Large intestine (tissue), 3 donors: ENCODE data around the gene CRACR2B. TPM values are rescaled to one million over a fixed set of nuclear protein-coding genes. Genes with fewer than 3 reads are reported as not detected.
A peak's percentile ranks its signal among the peaks of the same experiment; 100 is the strongest.

Experiments used
- DNase-seq, 2 donors: peaks; one replicate each; pipeline versions ENCODE4 v3.0.0 to v3.0.0-alpha.2; 2013
- H3K27ac ChIP-seq: one replicate; pipeline ENCODE4 v1.5.1; 2013; ENCODE audit warnings: low read length
- H3K27me3 ChIP-seq: 2 replicates; pipeline ENCODE4 v1.6.1; 2013; ENCODE audit warnings: low read length; ENCODE audit not compliant: control insufficient read depth, insufficient read depth
- H3K36me3 ChIP-seq: 2 replicates; pipeline ENCODE4 v1.6.1; 2013; ENCODE audit warnings: low read length; ENCODE audit not compliant: control insufficient read depth, insufficient read depth
- H3K4me1 ChIP-seq: one replicate; pipeline ENCODE4 v1.6.1; 2013; ENCODE audit warnings: low read length; ENCODE audit not compliant: control insufficient read depth, insufficient read depth
- H3K4me3 ChIP-seq: one replicate; pipeline ENCODE4 v1.5.1; 2013; ENCODE audit warnings: low read length
- H3K9me3 ChIP-seq: one replicate; pipeline ENCODE4 v1.6.1; 2013; ENCODE audit warnings: mild to moderate bottlenecking, low read depth, low read length, moderate library complexity; ENCODE audit not compliant: control insufficient read depth
- WGBS: methylation state at CpG from one replicate; pipeline ENCODE4 v1.1.5; 2013; ENCODE audit warnings: low lambda C conversion rate; ENCODE audit not compliant: insufficient coverage; 5-methylcytosine and 5-hydroxymethylcytosine counted together
- polyA plus RNA-seq: library from polyadenylated mRNA; unstranded; fragments of 120-200 nt; gene quantifications from one replicate; pipeline ENCODE4 v1.2.1, GENCODE V29; 2013

Gene CRACR2B
- polyA plus RNA-seq, 1 donor = 34.4 TPM

DNA sequence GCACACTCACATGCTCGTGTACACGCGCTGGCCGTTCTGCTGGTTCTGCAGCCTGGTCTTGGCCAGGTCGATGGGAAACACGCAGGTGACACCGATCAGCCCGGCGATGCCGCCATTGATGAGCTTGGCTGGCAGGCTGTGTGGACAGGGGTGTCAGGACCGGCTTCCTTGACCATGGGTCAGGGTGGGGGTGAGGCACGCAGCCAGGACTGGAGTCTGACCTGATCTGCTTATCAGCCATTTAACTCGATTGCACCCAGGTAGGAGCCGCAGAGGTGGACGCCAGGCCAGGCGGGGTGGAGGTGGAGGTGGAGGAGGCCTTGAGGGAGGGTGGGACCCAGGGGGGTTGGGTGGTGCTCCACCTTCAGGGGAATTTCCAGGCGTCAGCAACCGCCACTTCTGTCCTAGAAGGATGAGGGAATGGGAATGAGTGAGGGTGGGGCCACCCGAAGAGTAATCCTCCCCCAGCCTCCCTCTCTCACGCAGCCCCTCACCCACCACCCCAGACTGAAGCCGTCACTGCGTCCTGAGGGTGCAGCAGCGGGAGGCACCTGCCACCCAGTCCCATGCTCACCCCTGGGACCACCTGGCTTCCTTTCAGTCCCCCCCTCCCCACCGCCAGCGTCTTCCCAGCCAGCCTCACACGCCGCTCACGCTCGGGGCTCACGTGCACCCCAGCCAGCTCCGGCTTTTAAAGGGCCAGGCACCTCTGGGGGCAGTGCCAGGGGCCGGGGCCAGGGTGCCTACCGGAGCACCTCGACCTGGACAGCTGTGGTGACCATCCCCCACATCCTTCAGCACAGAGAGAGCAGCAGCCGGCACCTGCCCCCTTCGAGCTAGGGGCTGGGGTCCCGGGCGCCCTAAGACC lies 32.7 kb upstream of the CRACR2B start:
- Histone ChIP-seq H3K27ac (no peak overlapping the region), H3K4me3 (peak overlapping the region; percentile 58), H3K4me1 (peaks cover 30% of the 10 kb centered on the region), H3K36me3 (peaks cover 26% of the 10 kb centered on the region), H3K27me3 (peaks cover under 1% of the 10 kb centered on the region), H3K9me3 (no peaks in the 10 kb centered on the region)
- DNase-seq = peak in 1 of 2 donors; percentile 48
- 93% methylated on average over 5 of the region's 38 CpGs for WGBS

DNA sequence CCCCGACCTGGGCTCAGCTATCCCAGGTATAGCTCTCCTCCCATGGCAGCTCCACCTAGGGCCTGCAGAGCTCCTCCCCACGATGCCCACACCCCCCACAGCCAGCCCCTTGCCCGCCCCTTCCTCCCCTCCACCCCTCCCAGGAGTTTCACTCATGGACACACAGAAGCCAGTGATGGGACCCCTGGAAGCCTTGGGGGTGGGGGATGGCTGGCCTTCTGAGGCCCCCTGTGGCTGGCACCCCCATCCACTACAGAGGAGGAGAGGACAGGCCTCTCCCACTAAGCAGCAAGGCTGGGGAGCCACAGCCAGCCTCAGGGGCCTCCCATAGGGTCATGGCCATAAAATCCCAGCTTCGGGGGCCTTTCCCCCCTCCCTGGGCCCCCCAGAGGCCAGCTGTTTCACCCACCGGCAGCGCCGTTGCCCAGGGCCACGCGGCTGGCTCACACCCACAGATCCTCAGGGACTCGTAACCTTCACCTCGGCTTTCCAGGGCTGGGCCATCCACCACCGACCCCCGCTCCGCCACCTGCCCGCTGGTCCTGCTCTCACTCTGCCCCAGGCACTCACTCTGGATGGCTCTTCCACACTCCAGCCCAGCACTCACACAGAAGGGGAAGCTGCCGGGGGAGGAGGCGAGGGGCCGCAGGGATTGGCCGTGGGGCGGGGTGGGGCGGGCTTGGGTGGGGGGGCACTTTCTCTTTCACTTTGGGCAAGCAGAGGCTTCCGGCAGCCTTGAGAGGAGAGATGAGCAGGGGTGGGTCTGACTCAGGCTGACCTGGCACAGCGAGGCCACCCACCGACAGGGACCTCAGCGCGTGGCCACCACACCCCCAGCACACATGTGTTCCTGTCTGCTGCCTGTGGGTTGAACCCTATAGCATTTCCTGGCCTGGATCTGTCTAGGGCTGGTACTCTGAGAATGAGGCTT lies 31.8 kb upstream of the CRACR2B start:
- no CpG with 5 or more reads among the region's 26 CpGs for WGBS
- peaks cover 31% of the 10 kb centered on the region for H3K36me3 ChIP-seq
- peak overlapping the region; percentile 83 for H3K27ac ChIP-seq
- H3K27me3 ChIP-seq = no peaks in the 10 kb centered on the region
- H3K9me3 ChIP-seq = no peaks in the 10 kb centered on the region
- peaks cover 30% of the 10 kb centered on the region for H3K4me1 ChIP-seq
- peak in 1 of 2 donors; percentile 81 for DNase-seq
- H3K4me3 ChIP-seq = peak overlapping the region; percentile 58

DNA sequence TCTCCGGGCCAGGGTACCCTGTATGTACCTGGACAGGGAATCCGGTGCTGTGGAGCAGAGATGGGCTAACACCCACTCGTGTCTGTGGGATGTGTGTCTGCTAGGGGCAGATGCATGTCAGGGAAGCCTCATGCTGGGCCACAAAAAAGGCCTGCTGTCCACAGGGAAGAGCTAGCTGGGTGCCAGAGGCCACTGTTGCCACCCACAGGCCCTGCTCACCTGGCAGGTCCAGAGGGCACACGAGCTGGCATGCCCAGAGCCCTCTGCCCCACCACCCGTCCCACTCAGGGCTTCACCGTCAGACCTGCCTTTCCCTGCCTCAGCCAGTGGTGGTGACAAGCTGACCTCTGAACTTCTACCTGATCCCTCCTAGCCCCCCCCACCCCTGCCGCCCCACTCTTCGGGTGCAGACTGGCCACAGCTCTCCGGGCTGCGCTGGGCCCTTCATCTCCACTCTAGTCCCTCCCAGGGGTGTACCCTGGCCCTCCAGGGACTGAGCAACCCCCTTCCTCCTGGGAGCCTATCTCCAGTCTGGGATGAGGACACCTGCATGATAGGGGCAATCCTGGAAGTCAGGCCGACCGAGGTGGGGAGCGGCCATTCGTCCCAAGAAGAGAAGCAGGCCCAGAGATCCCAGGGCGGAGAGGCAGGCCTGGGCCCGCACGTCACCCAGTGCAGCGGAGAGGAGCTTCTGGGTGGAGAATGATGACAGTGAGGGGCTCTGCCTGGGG lies 31.0 kb upstream of the CRACR2B start:
- no peak for DNase-seq
- Histone ChIP-seq H3K9me3 (peaks cover under 1% of the 10 kb centered on the region), H3K36me3 (peaks cover 36% of the 10 kb centered on the region), H3K27ac (peak overlapping the region; percentile 83), H3K4me1 (peaks cover 30% of the 10 kb centered on the region), H3K4me3 (peak overlapping the region; percentile 58), H3K27me3 (no peaks in the 10 kb centered on the region)
- no CpG with 5 or more reads among the region's 18 CpGs for WGBS

DNA sequence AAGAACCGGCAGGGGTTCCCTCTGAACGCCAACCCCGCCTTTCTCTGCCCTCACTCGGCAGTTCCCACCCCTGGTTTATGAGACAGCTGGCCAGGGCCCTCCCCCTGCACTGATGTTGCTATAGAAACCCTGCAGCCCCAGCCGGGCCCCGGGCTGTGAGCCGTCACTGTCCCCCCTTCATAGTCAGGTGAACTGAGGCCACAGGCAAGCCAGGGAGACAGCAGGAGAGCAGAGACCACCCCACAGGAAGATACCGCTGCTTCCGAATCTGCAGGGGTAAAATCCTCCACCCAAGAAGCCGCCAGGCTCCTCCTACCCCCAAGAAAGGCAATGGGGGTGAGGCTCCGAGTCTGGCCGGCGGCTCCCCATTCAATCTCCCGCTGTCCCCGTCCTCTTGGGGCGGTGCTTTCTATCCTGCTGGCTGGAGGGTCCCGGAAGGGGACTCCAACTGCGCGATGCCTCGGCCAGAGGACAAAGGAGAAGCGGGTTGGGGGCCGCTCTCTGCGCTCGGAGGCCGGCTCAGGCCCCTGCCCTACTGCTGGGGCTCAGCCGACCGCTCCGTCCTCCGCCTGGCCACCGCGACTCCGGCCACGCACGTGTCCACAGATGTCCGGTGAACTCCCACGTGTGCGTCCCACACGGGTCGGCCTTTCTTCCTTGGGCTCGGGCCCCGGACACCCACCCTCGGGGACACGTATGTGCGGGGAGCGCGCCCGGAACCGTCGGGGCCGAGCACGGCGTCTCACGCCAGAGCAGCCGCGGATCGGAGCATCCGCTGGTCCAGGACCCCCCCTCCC lies 30.2 kb upstream of the CRACR2B start:
- H3K36me3 ChIP-seq = peaks cover 43% of the 10 kb centered on the region
- H3K4me3 ChIP-seq = peak overlapping the region; percentile 58
- no peaks in the 10 kb centered on the region for H3K27me3 ChIP-seq
- H3K4me1 ChIP-seq = peaks cover 30% of the 10 kb centered on the region
- DNase-seq = peak in 1 of 2 donors; percentile 88
- H3K9me3 ChIP-seq = peaks cover 3% of the 10 kb centered on the region
- WGBS = no CpG with 5 or more reads among the region's 57 CpGs
- H3K27ac ChIP-seq = peak overlapping the region; percentile 83

DNA sequence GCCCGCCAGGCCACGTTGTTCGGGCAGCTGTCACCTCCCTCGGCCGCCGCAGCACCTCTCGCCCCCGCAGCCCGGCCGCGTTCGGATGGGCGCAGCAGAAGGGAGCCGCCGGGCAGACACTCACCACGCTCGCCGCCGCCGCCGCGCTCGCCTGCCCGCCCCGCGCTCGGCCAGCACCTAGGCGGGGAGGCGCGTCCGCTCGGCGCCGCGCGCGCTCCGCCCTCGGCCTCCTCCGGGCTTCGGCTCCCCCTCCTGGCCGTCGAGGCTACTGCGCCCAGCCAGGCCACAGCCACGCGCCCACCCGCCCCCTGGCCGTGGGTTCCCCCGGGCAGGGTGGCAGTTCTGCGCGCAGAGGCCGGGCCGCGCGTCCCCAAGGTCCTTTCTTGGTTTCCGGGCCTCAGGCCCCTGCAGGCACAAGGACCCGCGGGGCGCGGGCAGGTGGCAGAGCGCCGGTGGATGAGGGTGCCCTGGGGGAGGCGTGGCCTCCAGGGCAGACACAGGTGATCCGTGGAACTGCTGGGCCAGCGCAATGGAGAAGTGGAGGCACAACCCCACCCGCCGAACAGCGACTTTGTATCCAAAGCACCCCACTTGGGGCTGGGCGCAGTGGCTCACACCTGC lies 29.5 kb upstream of the CRACR2B start, which contains the start of gene SLC25A22:
TSS of gene SLC25A22 (minus strand) at position 189 of the 621 bp plus-strand sequence. CDS start 3,275 bp downstream, outside the sequence.
- WGBS = no CpG with 5 or more reads among the region's 69 CpGs
- Histone ChIP-seq H3K27me3 (no peaks in the 10 kb centered on the region), H3K36me3 (peaks cover 45% of the 10 kb centered on the region), H3K4me1 (peaks cover 30% of the 10 kb centered on the region), H3K9me3 (peaks cover 3% of the 10 kb centered on the region), H3K4me3 (peak within 1 kb of the TSS; percentile 58), H3K27ac (peak within 1 kb of the TSS; percentile 83)
- peak; percentile 78 to 84 for DNase-seq

DNA sequence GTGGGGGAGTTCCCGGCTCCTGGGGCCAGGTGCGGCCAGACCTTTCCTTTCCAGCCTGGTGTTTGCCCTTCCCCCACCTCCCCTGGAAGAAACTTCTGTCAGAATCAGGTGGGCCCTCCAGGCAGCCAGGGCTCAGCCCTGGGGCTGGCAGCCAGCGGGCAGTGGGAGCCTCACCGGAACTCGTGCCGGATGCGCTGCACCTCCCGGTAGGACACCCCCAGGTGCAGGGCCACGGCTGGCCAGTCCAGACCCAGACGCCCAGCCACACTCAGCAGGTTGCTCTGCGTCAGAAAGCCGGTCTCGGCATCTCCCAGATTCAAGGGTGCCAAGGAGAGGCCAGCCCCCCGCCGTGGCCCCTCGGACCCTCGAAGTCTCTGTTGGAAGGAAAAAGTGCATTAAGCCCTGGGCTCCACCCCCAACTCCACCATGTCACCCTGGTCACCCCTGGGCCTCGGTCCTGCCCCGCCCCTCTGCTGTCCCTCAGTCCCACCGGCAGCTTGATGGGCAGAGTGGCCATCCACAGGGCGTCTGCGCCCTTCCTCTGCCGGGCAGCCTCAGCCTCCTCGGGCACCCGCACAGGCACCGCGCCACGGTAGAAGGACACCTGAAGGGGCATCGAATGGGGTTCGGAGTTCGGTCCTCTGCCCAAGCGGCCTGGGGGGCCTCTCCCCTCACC lies 27.9 kb upstream of the CRACR2B start:
- Histone ChIP-seq H3K4me1 (peaks cover 41% of the 10 kb centered on the region), H3K9me3 (peaks cover 3% of the 10 kb centered on the region), H3K27ac (no peak overlapping the region), H3K36me3 (peaks cover 34% of the 10 kb centered on the region), H3K27me3 (no peaks in the 10 kb centered on the region), H3K4me3 (no peak overlapping the region)
- no CpG with 5 or more reads among the region's 32 CpGs for WGBS
- no peak for DNase-seq

DNA sequence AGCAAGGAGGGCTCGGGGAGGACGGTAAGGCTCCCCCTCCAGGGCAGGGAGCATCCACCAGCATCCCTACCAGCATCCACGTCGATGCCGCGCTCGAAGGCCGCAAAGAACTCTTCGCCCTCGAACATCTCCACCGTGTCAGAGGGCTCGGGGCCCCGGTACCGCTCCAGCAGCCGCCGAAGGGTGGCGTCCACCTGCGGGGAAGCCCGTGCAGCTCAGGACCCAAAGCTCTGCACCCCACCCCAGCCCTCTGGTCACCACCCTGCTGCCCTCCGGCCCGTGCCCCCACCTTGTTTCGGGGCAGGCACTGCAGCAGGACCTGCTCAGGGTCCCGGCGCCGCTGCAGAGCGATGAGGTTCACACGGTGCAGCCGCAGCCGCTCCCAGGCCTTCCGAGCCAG lies 27.2 kb upstream of the CRACR2B start:
- DNase-seq = no peak
- H3K4me1 ChIP-seq = peaks cover 34% of the 10 kb centered on the region
- no CpG with 5 or more reads among the region's 30 CpGs for WGBS

DNA sequence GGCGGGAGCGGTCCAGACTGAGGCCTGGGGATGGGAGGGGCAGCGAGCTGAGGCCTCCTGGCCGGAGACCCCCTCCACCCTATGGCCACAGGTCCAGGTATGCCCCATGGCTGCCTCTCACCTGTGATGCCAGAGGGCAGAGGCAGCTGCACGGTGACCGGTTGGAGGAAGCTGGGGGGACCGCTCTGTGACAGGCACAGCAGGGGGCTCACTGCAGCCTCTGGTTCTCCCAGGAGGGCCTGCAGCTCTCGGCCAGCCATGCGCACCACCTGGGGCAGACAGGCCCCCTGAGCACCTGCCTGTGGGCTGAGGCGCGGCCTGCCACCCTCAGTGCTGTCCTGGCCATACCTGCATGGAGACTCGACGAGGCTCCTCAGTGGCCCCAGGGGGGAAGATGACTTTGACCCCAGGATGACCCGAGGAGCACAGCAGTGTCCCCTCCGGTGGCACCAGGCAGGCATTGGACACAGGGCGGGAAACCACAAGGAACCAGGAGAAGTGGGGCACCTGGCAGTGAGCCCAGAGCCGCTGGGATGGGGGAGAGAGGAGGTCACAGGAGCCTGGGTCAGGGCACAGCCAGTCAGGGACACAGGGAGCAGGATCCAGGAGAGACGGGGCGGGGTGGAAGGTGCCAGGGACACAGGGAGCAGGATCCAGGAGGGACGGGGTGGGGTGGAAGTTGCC lies 26.5 kb upstream of the CRACR2B start:
- Histone ChIP-seq H3K27me3 (no peaks in the 10 kb centered on the region), H3K9me3 (peaks cover 3% of the 10 kb centered on the region), H3K36me3 (peaks cover 34% of the 10 kb centered on the region), H3K4me3 (no peak overlapping the region), H3K4me1 (peaks cover 28% of the 10 kb centered on the region), H3K27ac (no peak overlapping the region)
- 100% methylated on average over 1 of the region's 20 CpGs for WGBS
- no peak for DNase-seq

More for the DNA sequence above, 27.2 kb upstream of the CRACR2B start:
- H3K27me3 ChIP-seq = no peaks in the 10 kb centered on the region
- H3K4me3 ChIP-seq = no peak overlapping the region
- no peak overlapping the region for H3K27ac ChIP-seq
- H3K36me3 ChIP-seq = peaks cover 34% of the 10 kb centered on the region
- peaks cover 3% of the 10 kb centered on the region for H3K9me3 ChIP-seq
